A549 (cell line): ENCODE data around the gene FTCD. TPM values are rescaled to one million over a fixed set of nuclear protein-coding genes. Genes with fewer than 3 reads are reported as not detected.

Source experiments
- ATAC-seq, 2 experiments: fragments of 200-7000 bp in 1 of 2; fragments of >200 bp in 1 of 2; cut with Nextera tagmentation in 1 of 2; cut with Tn5 transposase in 1 of 2; 3 replicates each; pipeline versions ENCODE4 v1.8.0 to v1.9.1; 2018 to 2020; ENCODE audit warnings: mild to moderate bottlenecking in 1 of 2, moderate library complexity in 1 of 2
- CTCF ChIA-PET: fragments of 300-600 bp; sonication (Branson Sonifier 250); formaldehyde crosslinking; extraction: SDS; loops from one replicate; lab custom pipeline; 2021; ENCODE audit warnings: antibody characterized with exemption, inconsistent platforms; lab: Yijun Ruan, JAX
- POLR2A ChIA-PET: fragments of 350-600 bp; formaldehyde crosslinking; extraction: SDS; loops from one replicate; lab custom pipeline; 2021; ENCODE audit warnings: antibody characterized with exemption, inconsistent platforms; lab: Yijun Ruan, JAX
- DNase-seq, 2 experiments: peaks; one replicate each; pipeline versions ENCODE4 v3.0.0 to v3.0.0-alpha.2; 2011 to 2016; ENCODE audit warnings: low read depth in 1 of 2, low spot score in 1 of 2
- FAIRE-seq: peaks from 2 replicates; lab custom pipeline; 2011; peaks lifted over from hg19 to GRCh38; lab: Jason Lieb, UNC
- H3K27ac ChIP-seq, 2 experiments: fragments of >200 bp; sonication (Bioruptor Twin); formaldehyde crosslinking; 3 replicates each; pipeline ENCODE4 v1.5.1; 2016 to 2017
- H3K4me1 ChIP-seq: fragments of >200 bp; sonication (Bioruptor Twin); formaldehyde crosslinking; 3 replicates; pipeline ENCODE4 v1.6.1; 2016
- H3K4me2 ChIP-seq: fragments of >200 bp; sonication (Bioruptor Twin); formaldehyde crosslinking; 3 replicates; pipeline ENCODE4 v1.6.1; 2016
- H3K4me3 ChIP-seq: fragments of >200 bp; sonication (Bioruptor Twin); formaldehyde crosslinking; 3 replicates; pipeline ENCODE4 v1.5.1; 2016
- H3K9me3 ChIP-seq: fragments of >200 bp; sonication (Bioruptor Twin); formaldehyde crosslinking; 3 replicates; pipeline ENCODE4 v1.6.1; 2016
- BCL3 ChIP-seq: fragments of >200 bp; sonication (Bioruptor Twin); formaldehyde crosslinking; IDR thresholded peaks from 3 replicates; pipeline ENCODE4 v1.6.1; 2016
- BHLHE40 ChIP-seq: IDR thresholded peaks from 2 replicates; pipeline ENCODE4 v1.6.1; 2012; ENCODE audit warnings: low read depth, low read length, inconsistent platforms
- CBX8 ChIP-seq: fragments of 200-600 bp; sonication (generic); IDR thresholded peaks from 2 replicates; pipeline ENCODE4 v1.6.1; 2016
- CEBPB ChIP-seq, 2 experiments: fragments of >200 bp in 1 of 2; sonication (Bioruptor Twin) in 1 of 2; formaldehyde crosslinking in 1 of 2; IDR thresholded peaks; 2 replicates each; pipeline ENCODE4 v1.6.1; 2012 to 2016
- CHD4 ChIP-seq: fragments of 200-600 bp; sonication (generic); IDR thresholded peaks from 2 replicates; pipeline ENCODE4 v1.6.1; 2016; ENCODE audit warnings: antibody characterized with exemption, mild to moderate bottlenecking, borderline replicate concordance
- CTCF ChIP-seq: fragments of >200 bp; sonication (Bioruptor Twin); formaldehyde crosslinking; IDR thresholded peaks from 3 replicates; pipeline ENCODE4 v1.5.1; 2016
- EHF ChIP-seq: fragments of 250-450 bp; sonication (Bioruptor Pico); IDR thresholded peaks from 2 replicates; pipeline ENCODE4 v1.5.0; 2020; ENCODE audit warnings: mild to moderate bottlenecking
- EP300 ChIP-seq, 2 experiments: fragments of >200 bp; sonication (Bioruptor Twin); formaldehyde crosslinking; IDR thresholded peaks; 2 replicates in 1 of 2; 3 replicates in 1 of 2; pipeline ENCODE4 v1.6.1; 2016 to 2017
- FOSL2 ChIP-seq, 2 experiments: fragments of 450-650 bp in 1 of 2; fragments of >200 bp in 1 of 2; sonication (Bioruptor Twin) in 1 of 2; formaldehyde crosslinking; IDR thresholded peaks; 2 replicates each; pipeline versions ENCODE4 v1.5.0 to v1.6.1; 2016 to 2020; ENCODE audit warnings: mild to moderate bottlenecking in 1 of 2, moderate library complexity in 1 of 2
- HDAC2 ChIP-seq: fragments of 200-600 bp; sonication (generic); IDR thresholded peaks from 2 replicates; pipeline ENCODE4 v1.6.1; 2016
- HES2 ChIP-seq: fragments of >200 bp; sonication (Bioruptor Twin); formaldehyde crosslinking; IDR thresholded peaks from 2 replicates; pipeline ENCODE4 v1.6.1; 2016
- JUNB ChIP-seq: fragments of >200 bp; sonication (Bioruptor Twin); formaldehyde crosslinking; IDR thresholded peaks from 2 replicates; pipeline ENCODE4 v1.6.1; 2016
- MAFK ChIP-seq: fragments of 450-650 bp; IDR thresholded peaks from 2 replicates; pipeline ENCODE4 v1.6.1; 2014; ENCODE audit not compliant: partially characterized antibody
- MAX ChIP-seq: IDR thresholded peaks from 2 replicates; pipeline ENCODE4 v1.6.1; 2012
- MYC ChIP-seq: IDR thresholded peaks from 2 replicates; pipeline ENCODE4 v1.6.1; 2012; ENCODE audit warnings: mild to moderate bottlenecking, inconsistent platforms, low read length, improper control_type of control experiment, borderline replicate concordance
- NPAS2 ChIP-seq: fragments of 250-450 bp; sonication (Bioruptor Pico); IDR thresholded peaks from 2 replicates; pipeline ENCODE4 v1.8.0; 2022; ENCODE audit warnings: mild to moderate bottlenecking, moderate library complexity, borderline replicate concordance
- NR3C1 ChIP-seq: fragments of >200 bp; sonication (Bioruptor Twin); formaldehyde crosslinking; IDR thresholded peaks from 3 replicates; pipeline ENCODE4 v1.6.1; 2017
- POLR2AphosphoS2 ChIP-seq: conservative IDR thresholded peaks from 2 replicates; pipeline ENCODE4 v1.6.1; 2012; ENCODE audit warnings: low read length, improper control_type of control experiment, inconsistent platforms
- RAD21 ChIP-seq, 2 experiments: fragments of >200 bp in 1 of 2; sonication (Bioruptor Twin) in 1 of 2; formaldehyde crosslinking in 1 of 2; IDR thresholded peaks in 1 of 2; conservative IDR thresholded peaks in 1 of 2; 2 replicates in 1 of 2; 3 replicates in 1 of 2; pipeline ENCODE4 v1.6.1; 2012 to 2018; ENCODE audit warnings: inconsistent platforms in 1 of 2
- RCOR1 ChIP-seq: fragments of 150-350 bp; IDR thresholded peaks from 2 replicates; pipeline ENCODE4 v1.6.1; 2014; ENCODE audit warnings: antibody characterized with exemption, low read length, low read depth
- REST ChIP-seq: fragments of 200-600 bp; sonication (generic); IDR thresholded peaks from 2 replicates; pipeline ENCODE4 v1.6.1; 2016; ENCODE audit warnings: antibody characterized with exemption, mild to moderate bottlenecking, moderate library complexity
- ZC3H11A ChIP-seq: fragments of 450-650 bp; IDR thresholded peaks from 2 replicates; pipeline ENCODE4 v1.6.1; 2014; ENCODE audit warnings: antibody characterized with exemption, mild to moderate bottlenecking
- ZFP36 ChIP-seq: fragments of 450-650 bp; IDR thresholded peaks from 2 replicates; pipeline ENCODE4 v1.6.1; 2014; ENCODE audit warnings: borderline replicate concordance; ENCODE audit not compliant: partially characterized antibody
- WGBS: methylation state at CpG from one replicate; pipeline ENCODE4 v1.1.6; 2017; ENCODE audit errors: missing lambda C conversion rate; 5-methylcytosine and 5-hydroxymethylcytosine counted together
- polyA plus RNA-seq, 4 experiments: library from polyadenylated mRNA; depleted of rRNA in 3 of 4; stranded (reverse); fragments of >200 nt; fragmentation: RNase III in 1 of 4; extraction: RNeasy Plus Mini Kit Qiagen cat#74134 plus additional on column Dnase treatment in 1 of 4; gene quantifications; 2 replicates in 3 of 4; 3 replicates in 1 of 4; pipeline ENCODE4 v1.2.3, GENCODE V29; 2011 to 2017

Gene FTCD
- polyA plus RNA-seq, 2 of the 4 experiments (the other 2 are of a cell fraction): not detected

GRCh38 chr21:46138383-46138970, 16.9 kb downstream of the FTCD start:
- TF ChIP-seq ZFP36 (no peak), EP300 (IDR thresholded peaks at IDR 0.05) (no peak), FOSL2 (IDR thresholded peaks at IDR 0.05) (no peak), FOSL2 (CRISPR knock-in tag; IDR thresholded peaks at IDR 0.05) (no peak), NPAS2 (CRISPR knock-in tag) (no peak), HDAC2 (no peak), MYC (no peak), CEBPB (IDR thresholded peaks at IDR 0.05) (no peak), EHF (CRISPR knock-in tag) (no peak), HES2 (no peak), BCL3 (no peak), MAX (no peak), REST (no peak), CBX8 (no peak), JUNB (no peak), BHLHE40 (no peak), RAD21 (conservative IDR thresholded peaks at IDR 0.05 in 1 of 2, IDR thresholded peaks at IDR 0.05 in 1 of 2) (no peak), MAFK (no peak)
- 51% methylated on average over 6 of the region's 28 CpGs for WGBS
- ChIA-PET POLR2A (no interaction called here), CTCF (interaction anchor here (1.1 kb wide), 1 partner anchor 168 kb away, joined by 3 read pairs; no protein-coding TSS in a partner anchor)
- Histone ChIP-seq H3K4me2 (no peak overlapping the region), H3K4me1 (no peaks in the 10 kb centered on the region), H3K9me3 (no peaks in the 10 kb centered on the region), H3K27ac (no peak overlapping the region), H3K4me3 (no peak overlapping the region)
- ATAC-seq (no peak), DNase-seq (no peak), FAIRE-seq (no peak)

GRCh38 chr21:46137908-46138307, 17.5 kb downstream of the FTCD start:
- WGBS: 44% methylated on average over 6 of the region's 7 CpGs
- CTCF ChIA-PET: no interaction called here
- Histone ChIP-seq H3K4me3 (no peak overlapping the region), H3K9me3 (no peaks in the 10 kb centered on the region), H3K4me2 (no peak overlapping the region), H3K4me1 (no peaks in the 10 kb centered on the region), H3K27ac (no peak overlapping the region)
- POLR2A ChIA-PET: no interaction called here
- no peak for FAIRE-seq
- TF ChIP-seq BHLHE40 (no peak), ZC3H11A (no peak), NR3C1 (no peak), RAD21 (conservative IDR thresholded peaks at IDR 0.05 in 1 of 2, IDR thresholded peaks at IDR 0.05 in 1 of 2) (no peak), NPAS2 (CRISPR knock-in tag) (no peak), FOSL2 (IDR thresholded peaks at IDR 0.05) (no peak), FOSL2 (CRISPR knock-in tag; IDR thresholded peaks at IDR 0.05) (no peak), CHD4 (no peak), POLR2AphosphoS2 (no peak), REST (no peak), RCOR1 (no peak), CTCF (no peak), MAFK (no peak)
- ATAC-seq: no peak
- no peak for DNase-seq
